GM19328 (cell line): ENCODE measurements around the gene AKT2.

ENCODE experiments used
- ATAC-seq: cut with Tn5 transposase; IDR thresholded peaks from one replicate; pipeline ENCODE4 v1.9.1; 2021; ENCODE audit warnings: mild to moderate bottlenecking, moderate library complexity; ENCODE audit not compliant: unreplicated experiment

Gene AKT2

GRCh38 chr19:40255619-40256166 lies 29.5 kb downstream of the AKT2 start:
- no peak for ATAC-seq

DNA sequence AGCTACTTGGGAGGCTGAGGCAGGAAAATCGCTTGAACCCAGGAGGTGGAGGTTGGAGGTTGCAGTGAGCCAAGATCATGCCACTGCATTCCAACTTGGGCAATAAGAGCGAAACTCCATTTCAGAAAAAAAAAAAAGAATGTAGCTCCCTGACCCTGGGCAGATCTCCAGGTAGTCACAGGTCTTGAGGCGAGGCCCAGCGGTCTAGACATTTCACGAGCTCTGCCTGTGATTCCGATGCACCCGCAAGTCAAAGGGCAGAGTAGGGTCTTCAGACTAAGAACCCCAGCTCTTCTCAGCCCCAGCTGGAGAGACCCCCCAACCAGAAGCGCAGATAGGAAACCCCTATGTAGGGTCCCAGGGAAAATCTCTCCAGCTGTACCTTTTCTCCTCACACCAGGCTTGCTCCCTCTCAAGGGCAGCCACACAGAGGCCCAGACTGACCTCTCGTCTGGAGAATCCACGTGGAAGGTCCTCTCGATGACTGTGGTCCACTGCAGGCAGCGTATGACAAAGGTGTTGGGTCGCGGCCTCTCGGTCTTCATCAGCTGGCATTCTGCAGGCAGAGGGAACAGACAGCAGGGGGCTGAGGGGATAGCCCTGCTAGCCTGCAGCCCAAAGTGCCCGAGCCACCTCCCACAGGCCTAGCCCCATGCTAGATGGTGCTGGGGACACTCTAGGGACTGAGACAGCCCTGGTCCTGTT lies 30.3 kb downstream of the AKT2 start:
- no peak for ATAC-seq

GRCh38 chr19:40253611-40254092 lies 31.5 kb downstream of the AKT2 start:
- ATAC-seq, result no peak

DNA sequence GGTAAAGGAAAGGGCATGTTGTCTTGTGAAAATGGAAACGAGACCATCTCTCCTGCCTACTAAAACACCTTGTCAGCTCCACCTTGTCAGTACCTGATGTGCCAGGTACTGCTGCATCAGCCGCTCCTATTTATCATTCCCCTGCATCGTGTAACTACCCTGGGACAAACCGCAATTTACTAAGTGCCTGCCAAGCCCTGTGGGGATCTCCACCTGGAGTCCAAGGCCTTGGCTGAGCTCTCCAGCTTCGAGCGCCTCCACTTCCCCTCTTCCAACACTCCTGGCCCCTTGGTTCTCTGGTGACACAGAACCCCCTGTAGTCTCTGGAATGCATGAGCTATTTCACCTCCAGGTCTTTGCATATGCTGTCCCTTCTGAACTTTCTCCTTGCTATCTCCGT lies 32.8 kb downstream of the AKT2 start:
- ATAC-seq, result no peak

DNA sequence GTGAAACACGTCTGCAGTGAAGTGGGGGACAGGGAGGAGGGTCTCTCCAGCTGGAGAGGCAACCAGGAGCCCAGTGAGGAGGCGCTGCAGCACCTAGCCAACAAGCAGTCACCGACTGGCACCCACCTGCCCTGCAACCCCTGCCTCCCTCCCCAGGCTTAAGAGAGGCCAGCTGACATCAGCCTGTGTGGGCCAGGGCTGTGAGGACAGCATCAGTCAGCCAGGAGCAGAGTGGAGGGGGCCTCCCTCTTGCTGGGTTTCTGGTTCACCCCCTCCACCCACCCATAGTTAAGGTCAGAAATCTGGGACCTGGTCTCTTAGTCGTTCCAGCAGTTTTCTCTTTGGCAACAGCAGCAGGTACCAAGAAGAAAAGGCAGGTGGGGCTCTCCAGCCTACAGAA lies 33.2 kb downstream of the AKT2 start:
- no peak for ATAC-seq

DNA sequence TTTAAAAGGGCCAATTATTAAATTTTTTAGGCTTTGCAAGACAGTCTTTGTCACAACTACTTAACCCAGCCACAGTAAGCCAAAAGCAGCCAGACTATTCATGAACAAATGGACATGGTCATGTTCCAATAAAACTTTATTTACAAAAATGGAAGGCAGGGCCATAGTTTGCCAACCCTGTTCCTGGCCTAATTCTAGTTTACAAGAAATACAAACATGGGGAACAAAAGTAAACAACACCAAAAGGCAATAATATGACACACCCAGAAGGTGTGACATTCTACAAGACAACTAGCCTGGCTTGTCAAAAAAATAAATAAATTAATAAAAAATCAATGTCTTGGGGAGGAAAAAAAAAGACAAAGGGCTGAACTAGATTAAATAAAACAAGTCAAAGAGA lies 33.9 kb downstream of the AKT2 start:
- ATAC-seq, result no peak

- no peak for ATAC-seq
These were observed 35.4 kb downstream of the AKT2 start for GRCh38 chr19:40249781-40250180.

- no peak for ATAC-seq
These were observed 35.9 kb downstream of the AKT2 start for GRCh38 chr19:40249201-40249600.

DNA sequence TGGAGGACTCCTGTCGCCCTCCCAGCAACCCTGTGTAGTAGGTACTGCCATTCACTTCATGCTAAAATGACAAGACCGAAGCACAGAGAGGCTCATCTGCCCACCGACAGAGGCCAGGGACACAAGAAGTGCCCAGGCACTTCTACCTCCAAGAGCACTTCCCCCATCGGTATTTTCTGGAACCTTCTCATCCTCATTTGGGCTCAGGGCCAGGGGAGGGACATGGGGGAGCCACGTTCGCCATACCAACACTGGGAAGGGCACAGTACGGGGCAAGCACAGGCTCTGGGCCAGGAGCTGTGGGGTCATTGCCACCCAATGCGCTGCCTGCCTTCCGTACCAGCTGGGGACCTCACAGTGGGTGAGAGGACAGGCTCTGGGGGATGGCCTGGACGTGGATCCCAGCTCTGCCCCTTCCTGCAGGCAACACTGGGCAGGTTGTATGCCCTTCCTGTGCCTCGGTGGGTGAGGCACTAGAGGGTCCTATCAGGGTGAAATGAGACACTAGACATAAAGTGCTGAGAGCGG lies 37.3 kb downstream of the AKT2 start:
- ATAC-seq, result no peak

DNA sequence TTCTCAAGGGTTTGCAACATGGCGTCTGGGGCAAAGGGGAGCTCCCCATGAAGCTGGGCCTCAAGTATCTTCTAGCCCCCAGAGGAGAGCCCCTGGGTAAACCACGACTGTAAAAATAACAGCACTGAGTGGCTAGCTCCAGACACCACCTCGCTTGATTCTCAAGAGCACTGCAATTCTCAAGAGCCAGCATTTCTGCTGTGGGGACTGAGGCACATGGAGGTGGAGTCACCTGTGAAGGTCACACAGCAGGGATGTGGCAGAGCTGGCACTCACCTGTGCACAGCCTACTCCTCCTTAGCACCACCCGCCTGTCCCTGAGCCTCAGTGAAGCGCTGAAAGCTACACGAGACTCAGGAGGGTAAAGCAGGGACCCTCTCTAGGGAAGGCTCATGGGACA lies 38.0 kb downstream of the AKT2 start:
- no peak for ATAC-seq

DNA sequence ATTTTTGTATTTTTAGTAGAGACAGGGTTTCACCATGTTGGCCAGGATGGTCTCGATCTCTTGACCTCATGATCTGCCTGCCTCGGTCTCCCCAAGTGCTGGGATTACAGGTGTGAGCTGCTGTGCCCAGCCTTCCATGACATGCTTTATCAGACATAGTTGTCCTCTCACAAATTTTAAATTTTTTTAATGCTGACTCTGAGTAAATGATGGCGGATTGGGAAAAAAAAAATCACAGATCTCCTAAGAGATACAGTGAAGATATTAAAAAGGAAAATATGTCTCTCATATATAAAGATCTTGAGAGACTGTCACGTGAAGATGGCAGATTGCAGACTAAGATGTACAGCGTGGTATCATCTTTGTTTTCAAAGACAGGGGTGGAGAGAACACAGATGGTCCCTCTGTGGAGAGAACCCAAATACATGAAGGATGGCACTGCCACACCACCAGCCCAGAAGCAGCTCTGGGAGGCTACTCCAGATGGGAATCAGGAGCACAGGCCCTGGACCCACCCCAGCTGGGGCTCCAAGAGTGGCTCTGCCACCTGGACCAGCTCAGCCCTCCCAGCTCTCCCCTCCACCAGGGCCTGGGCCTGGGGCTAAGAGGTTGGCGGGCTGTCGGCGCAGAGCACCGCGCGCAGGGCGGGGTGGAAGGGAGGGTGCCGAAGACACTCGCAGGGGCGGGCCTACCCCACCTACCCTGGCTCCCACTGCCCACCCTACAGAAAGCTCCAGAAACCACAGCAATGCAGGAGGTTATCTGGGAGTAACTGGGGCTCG lies 38.7 kb downstream of the AKT2 start:
- ATAC-seq, result no peak

GRCh38 chr19:40245506-40246128 lies 39.5 kb downstream of the AKT2 start:
- no peak for ATAC-seq

DNA sequence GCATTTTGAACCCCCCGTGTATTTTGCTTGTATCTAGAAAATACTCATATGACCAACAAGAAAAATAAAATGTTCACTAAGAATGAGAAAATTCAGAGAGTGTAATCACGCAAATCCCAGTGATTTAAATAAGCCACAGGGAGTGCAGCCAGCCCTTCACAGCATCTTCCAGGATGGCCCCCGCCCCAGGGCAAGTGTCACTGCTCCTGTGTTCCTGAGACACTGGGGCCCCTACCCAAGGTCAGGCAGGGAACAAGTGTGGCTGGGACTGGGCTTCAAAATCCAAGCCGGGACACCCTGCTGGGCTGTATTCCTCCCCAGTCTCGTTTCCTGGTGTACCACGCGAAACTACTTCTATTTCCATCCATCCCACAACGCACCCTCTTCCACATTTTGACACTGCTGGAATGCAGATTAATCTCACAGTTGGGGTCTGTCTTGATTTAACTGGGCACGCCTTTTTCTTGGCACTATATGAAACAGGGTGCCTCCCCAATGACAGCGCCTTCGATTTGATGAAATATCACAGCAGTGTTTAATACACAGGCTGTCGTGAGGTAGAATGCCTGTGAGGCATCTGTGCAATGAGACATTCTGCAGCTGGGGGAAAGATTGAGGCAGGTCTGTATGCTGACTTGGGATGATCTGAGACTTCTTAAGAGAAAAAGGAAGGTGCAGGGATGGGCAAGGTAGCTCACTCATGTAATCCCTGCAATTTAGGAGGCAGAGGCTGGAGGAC lies 40.4 kb downstream of the AKT2 start:
- no peak for ATAC-seq

- no peak for ATAC-seq
These were observed 42.0 kb downstream of the AKT2 start for GRCh38 chr19:40243181-40243580.

DNA sequence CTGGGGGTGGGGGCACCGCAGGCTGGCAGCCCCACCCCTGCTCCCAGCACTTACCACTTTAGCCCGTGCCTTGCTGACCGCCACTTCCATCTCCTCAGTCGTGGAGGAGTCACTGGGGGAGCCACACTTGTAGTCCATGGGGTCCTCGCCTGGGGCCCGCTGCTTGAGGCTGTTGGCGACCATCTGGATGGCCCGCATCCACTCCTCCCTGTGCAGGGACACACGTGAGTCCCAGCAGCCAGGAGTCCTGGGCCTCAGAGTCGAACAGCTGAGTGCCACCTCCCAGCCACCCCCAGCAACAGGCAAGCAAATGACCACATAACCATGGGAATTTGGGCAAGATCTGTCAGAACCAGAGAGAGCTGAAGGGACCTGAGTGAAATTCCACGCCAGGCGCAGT lies 42.7 kb downstream of the AKT2 start:
- ATAC-seq, result no peak

DNA sequence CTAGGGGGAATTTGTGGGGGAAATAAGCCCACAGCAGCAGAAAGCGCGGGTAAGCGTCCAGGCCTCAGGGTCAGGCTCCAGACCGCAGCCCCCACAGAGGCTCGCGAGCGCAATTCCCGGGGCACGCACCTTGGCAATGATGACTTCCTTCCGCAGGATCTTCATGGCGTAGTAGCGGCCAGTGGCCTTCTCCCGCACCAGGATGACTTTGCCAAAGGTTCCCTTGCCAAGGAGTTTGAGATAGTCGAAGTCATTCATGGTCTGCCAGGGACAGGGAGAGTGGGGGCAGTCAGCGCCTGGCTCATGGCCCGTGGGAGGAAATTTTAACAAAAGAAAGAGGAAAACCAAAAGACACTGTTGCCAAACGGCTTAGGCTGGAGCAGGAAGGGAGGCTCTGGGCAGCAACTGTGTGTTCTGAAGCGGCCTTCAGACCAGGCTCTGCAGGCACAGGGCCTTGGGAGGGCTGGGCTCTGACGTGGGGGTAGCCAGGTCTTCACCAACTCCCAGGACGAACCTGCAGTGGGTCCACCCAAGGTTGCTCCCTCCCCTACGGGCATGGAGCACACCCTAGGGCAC lies 43.2 kb downstream of the AKT2 start:
- no peak for ATAC-seq

GRCh38 chr19:40241125-40241808 lies 43.9 kb downstream of the AKT2 start:
- ATAC-seq, result no peak

DNA sequence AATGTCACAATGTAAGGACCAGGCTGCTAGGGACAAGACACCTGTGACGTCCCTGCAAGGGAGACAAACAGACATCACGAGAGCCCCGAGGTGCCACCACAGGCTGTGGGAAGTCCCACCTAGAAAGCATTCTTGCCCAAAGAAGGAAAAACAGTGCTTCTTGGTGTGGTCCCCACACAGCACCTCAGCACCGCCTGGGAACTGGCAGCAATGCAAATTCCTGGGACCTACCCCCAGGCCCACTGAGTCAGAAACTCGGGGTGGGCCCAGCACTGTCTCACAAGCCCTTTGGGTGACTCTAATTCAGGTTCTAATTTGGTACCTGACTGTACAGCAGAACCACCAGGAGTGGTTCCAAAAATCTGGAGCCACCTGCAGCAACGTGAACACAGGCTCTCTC lies 44.8 kb downstream of the AKT2 start:
- no peak for ATAC-seq

GRCh38 chr19:40239415-40240226 lies 45.5 kb downstream of the AKT2 start:
- no peak for ATAC-seq
